ENCODE data around the gene PGAP1. TPM values are rescaled to one million over a fixed set of nuclear protein-coding genes. Genes with fewer than 3 reads are reported as not detected.

The PGAP1 gene
- total RNA-seq, 1 donor from 2014 or later, result 12.3 TPM

GRCh38 chr2:196927376-196928225 lies 1.1 kb upstream of the PGAP1 start:
- peak overlapping the region; percentile 99 for H3K4me3 Mint-ChIP-seq (ENCODE audit: unreplicated experiment)
- H3K36me3 Mint-ChIP-seq (ENCODE audit: low read depth), result no peaks in the 10 kb centered on the region
- DNase-seq (ENCODE audit: low spot score), result no peak
- H3K4me1 Mint-ChIP-seq (ENCODE audit: low read depth), result peaks cover 22% of the 10 kb centered on the region
- no peak for TF ChIP-seq CTCF (IDR thresholded peaks at IDR 0.05)
- no peaks in the 10 kb centered on the region for H3K27me3 Mint-ChIP-seq (ENCODE audit: low read depth)
- H3K27ac Mint-ChIP-seq (ENCODE audit: unreplicated experiment), result peak overlapping the region; percentile 99
- H3K9me3 Mint-ChIP-seq (ENCODE audit: low read depth), result no peaks in the 10 kb centered on the region

GRCh38 chr2:196925768-196926561 lies 542 bp downstream of the PGAP1 start:
- Mint-ChIP-seq H3K27ac (ENCODE audit: unreplicated experiment) (peak overlapping the region; percentile 99), H3K4me3 (ENCODE audit: unreplicated experiment) (peak overlapping the region; percentile 99), H3K27me3 (ENCODE audit: low read depth) (no peaks in the 10 kb centered on the region), H3K4me1 (ENCODE audit: low read depth) (peaks cover 22% of the 10 kb centered on the region), H3K9me3 (ENCODE audit: low read depth) (no peaks in the 10 kb centered on the region), H3K36me3 (ENCODE audit: low read depth) (no peaks in the 10 kb centered on the region)
- TF ChIP-seq CTCF (IDR thresholded peaks at IDR 0.05), result no peak
- DNase-seq (ENCODE audit: low spot score), result no peak

GRCh38 chr2:196925051-196925767 lies 1.3 kb downstream of the PGAP1 start:
- no peak for TF ChIP-seq CTCF (IDR thresholded peaks at IDR 0.05)
- peak overlapping the region; percentile 99 for H3K4me3 Mint-ChIP-seq (ENCODE audit: unreplicated experiment)
- H3K36me3 Mint-ChIP-seq (ENCODE audit: low read depth), result no peaks in the 10 kb centered on the region
- peak overlapping the region; percentile 99 for H3K27ac Mint-ChIP-seq (ENCODE audit: unreplicated experiment)
- DNase-seq (ENCODE audit: low spot score), result no peak
- H3K27me3 Mint-ChIP-seq (ENCODE audit: low read depth), result no peaks in the 10 kb centered on the region
- H3K9me3 Mint-ChIP-seq (ENCODE audit: low read depth), result no peaks in the 10 kb centered on the region
- H3K4me1 Mint-ChIP-seq (ENCODE audit: low read depth), result peaks cover 22% of the 10 kb centered on the region

GRCh38 chr2:196924051-196924450 lies 2.5 kb downstream of the PGAP1 start:
- no peak overlapping the region for H3K4me3 Mint-ChIP-seq (ENCODE audit: unreplicated experiment)
- no peak for TF ChIP-seq CTCF (IDR thresholded peaks at IDR 0.05)

GRCh38 chr2:196918927-196919326 lies 7.6 kb downstream of the PGAP1 start:
- Mint-ChIP-seq H3K27me3 (ENCODE audit: low read depth) (no peaks in the 10 kb centered on the region), H3K4me1 (ENCODE audit: low read depth) (peaks cover 4% of the 10 kb centered on the region), H3K4me3 (ENCODE audit: unreplicated experiment) (no peak overlapping the region), H3K9me3 (ENCODE audit: low read depth) (peaks cover 4% of the 10 kb centered on the region), H3K27ac (ENCODE audit: unreplicated experiment) (no peak overlapping the region), H3K36me3 (ENCODE audit: low read depth) (peaks cover 30% of the 10 kb centered on the region)
- no peak for DNase-seq (ENCODE audit: low spot score)
- TF ChIP-seq CTCF (IDR thresholded peaks at IDR 0.05), result no peak

More at GRCh38 chr2:196924051-196924450, 2.5 kb downstream of the PGAP1 start:
- no peaks in the 10 kb centered on the region for H3K9me3 Mint-ChIP-seq (ENCODE audit: low read depth)
- H3K27me3 Mint-ChIP-seq (ENCODE audit: low read depth), result no peaks in the 10 kb centered on the region
- peaks cover 4% of the 10 kb centered on the region for H3K36me3 Mint-ChIP-seq (ENCODE audit: low read depth)
- no peak overlapping the region for H3K27ac Mint-ChIP-seq (ENCODE audit: unreplicated experiment)
- DNase-seq (ENCODE audit: low spot score), result no peak
- peaks cover 22% of the 10 kb centered on the region for H3K4me1 Mint-ChIP-seq (ENCODE audit: low read depth)

Data from chondrocyte (in vitro differentiated cells).